Measurements from ENCODE around the gene SMARCA5.

GRCh38 chr4:143531788-143532491, 18.4 kb downstream of the SMARCA5 start:
- TF ChIP-seq, protein P1, sequence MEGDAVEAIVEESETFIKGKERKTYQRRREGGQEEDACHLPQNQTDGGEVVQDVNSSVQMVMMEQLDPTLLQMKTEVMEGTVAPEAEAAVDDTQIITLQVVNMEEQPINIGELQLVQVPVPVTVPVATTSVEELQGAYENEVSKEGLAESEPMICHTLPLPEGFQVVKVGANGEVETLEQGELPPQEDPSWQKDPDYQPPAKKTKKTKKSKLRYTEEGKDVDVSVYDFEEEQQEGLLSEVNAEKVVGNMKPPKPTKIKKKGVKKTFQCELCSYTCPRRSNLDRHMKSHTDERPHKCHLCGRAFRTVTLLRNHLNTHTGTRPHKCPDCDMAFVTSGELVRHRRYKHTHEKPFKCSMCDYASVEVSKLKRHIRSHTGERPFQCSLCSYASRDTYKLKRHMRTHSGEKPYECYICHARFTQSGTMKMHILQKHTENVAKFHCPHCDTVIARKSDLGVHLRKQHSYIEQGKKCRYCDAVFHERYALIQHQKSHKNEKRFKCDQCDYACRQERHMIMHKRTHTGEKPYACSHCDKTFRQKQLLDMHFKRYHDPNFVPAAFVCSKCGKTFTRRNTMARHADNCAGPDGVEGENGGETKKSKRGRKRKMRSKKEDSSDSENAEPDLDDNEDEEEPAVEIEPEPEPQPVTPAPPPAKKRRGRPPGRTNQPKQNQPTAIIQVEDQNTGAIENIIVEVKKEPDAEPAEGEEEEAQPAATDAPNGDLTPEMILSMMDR (IDR thresholded peaks at IDR 0.05), result no peak
- TF ChIP-seq POLR2A (IDR thresholded peaks at IDR 0.05), result no peak
